Mammary epithelial cell (primary cell): ENCODE results near the gene HMCN2.

Source experiments
- EZH2 ChIP-seq: IDR thresholded peaks from 2 replicates; pipeline ENCODE4 v1.6.1; 2012; ENCODE audit warnings: low read length, inconsistent platforms, borderline replicate concordance
- TF ChIP-seq, protein P1 (sequence below), 2 donors: IDR thresholded peaks in 1 of 2; conservative IDR thresholded peaks in 1 of 2; 2 replicates each; pipeline ENCODE4 v1.5.1; 2011 to 2012; ENCODE audit warnings: inconsistent platforms in 2 of 2, low read length in 2 of 2, mild to moderate bottlenecking in 2 of 2, control low read depth in 1 of 2, low read depth in 1 of 2; ENCODE audit not compliant: insufficient read depth in 1 of 2; ENCODE audit errors: extremely low read depth in 1 of 2

DNA sequence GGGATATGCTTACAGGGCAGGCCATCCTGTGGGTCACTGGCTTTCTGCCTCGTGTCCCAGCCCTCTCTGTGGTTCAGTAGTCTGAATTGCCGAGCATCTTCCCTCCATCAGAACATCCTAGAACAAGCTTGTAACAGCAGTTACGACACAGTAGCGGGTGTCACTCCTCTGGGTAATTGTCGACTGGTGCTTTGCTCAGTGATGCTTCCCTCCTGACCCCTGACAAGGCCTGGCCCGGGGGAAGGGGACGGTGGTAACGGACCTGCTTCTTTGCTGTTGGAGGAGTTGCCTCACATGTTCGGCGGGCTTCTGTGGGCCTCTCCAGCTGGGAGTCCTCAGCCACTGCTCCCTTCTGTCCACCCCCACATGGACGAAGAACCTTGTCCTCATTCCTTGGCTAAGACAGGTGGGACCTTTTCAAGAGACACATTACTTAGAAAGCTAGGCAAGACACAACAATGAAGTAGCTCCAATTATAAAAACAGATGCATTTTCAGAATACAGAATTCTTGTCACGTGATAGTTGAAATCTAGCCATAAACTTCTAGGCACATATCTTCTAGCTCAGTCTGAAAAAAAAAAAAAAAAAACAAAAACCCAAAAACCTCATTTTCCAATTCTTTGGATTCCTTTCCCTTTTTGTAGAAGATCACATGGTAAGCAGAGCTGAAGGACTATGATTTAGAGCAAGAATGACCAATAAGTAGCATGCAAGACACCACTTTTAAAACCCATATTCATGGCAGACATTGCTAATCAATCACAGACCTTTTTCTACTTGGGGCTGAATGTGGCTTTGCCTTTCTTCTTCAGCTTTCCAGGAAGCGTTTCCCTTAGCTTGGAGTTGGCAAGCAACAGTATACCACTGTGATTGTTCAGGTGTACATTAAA, 25.0 kb downstream of the HMCN2 start:
- TF ChIP-seq, protein P1, sequence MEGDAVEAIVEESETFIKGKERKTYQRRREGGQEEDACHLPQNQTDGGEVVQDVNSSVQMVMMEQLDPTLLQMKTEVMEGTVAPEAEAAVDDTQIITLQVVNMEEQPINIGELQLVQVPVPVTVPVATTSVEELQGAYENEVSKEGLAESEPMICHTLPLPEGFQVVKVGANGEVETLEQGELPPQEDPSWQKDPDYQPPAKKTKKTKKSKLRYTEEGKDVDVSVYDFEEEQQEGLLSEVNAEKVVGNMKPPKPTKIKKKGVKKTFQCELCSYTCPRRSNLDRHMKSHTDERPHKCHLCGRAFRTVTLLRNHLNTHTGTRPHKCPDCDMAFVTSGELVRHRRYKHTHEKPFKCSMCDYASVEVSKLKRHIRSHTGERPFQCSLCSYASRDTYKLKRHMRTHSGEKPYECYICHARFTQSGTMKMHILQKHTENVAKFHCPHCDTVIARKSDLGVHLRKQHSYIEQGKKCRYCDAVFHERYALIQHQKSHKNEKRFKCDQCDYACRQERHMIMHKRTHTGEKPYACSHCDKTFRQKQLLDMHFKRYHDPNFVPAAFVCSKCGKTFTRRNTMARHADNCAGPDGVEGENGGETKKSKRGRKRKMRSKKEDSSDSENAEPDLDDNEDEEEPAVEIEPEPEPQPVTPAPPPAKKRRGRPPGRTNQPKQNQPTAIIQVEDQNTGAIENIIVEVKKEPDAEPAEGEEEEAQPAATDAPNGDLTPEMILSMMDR (conservative IDR thresholded peaks at IDR 0.05 in 1 of 2, IDR thresholded peaks at IDR 0.05 in 1 of 2; ENCODE audit: extremely low read depth in 1 of 2, insufficient read depth in 1 of 2, low read depth in 1 of 2, low read length in 2 of 2): no peak
- TF ChIP-seq EZH2: no peak
